Neural cell (in vitro differentiated cells): ENCODE measurements around the gene APOC1. TPM values are rescaled to one million over a fixed set of nuclear protein-coding genes. Genes with fewer than 3 reads are reported as not detected.

Source experiments
- H2AFZ ChIP-seq: fragments of 200-600, 300-800 bp; sonication (generic), shearing (Covaris generic); 2 replicates; pipeline ENCODE4 v1.6.0; 2014; ENCODE audit warnings: low read depth, mild to moderate bottlenecking, antibody characterized with exemption, low read length, moderate library complexity
- H3F3A ChIP-seq: fragments of 200-600 bp; shearing (Covaris generic); 2 replicates; pipeline ENCODE4 v1.6.1; 2016; ENCODE audit warnings: mild to moderate bottlenecking, moderate library complexity, mixed read lengths, antibody characterized with exemption, low read length; ENCODE audit not compliant: insufficient read depth, poor library complexity, severe bottlenecking
- H3K27ac ChIP-seq: fragments of 200-600, 300-800 bp; sonication (generic), shearing (Covaris generic); 2 replicates; pipeline ENCODE4 v1.5.1; 2014; ENCODE audit warnings: mild to moderate bottlenecking, low read length, moderate library complexity
- H3K27me3 ChIP-seq: fragments of 300-800, 200-600 bp; sonication (generic), shearing (Covaris generic); 2 replicates; pipeline ENCODE4 v1.6.0; 2014; ENCODE audit warnings: mild to moderate bottlenecking, low read depth, low read length, moderate library complexity; ENCODE audit not compliant: insufficient read depth
- H3K36me3 ChIP-seq: fragments of 300-800, 200-600 bp; sonication (generic), shearing (Covaris generic); 2 replicates; pipeline ENCODE4 v1.5.1; 2014; ENCODE audit warnings: mild to moderate bottlenecking, antibody characterized with exemption, low read length, moderate library complexity; ENCODE audit not compliant: insufficient read depth
- H3K4me2 ChIP-seq: fragments of 300-800, 200-600 bp; sonication (generic), shearing (Covaris generic); 2 replicates; pipeline ENCODE4 v1.6.0; 2014; ENCODE audit warnings: mild to moderate bottlenecking, low read length
- H3K4me3 ChIP-seq: fragments of 300-800, 200-600 bp; sonication (generic), shearing (Covaris generic); 2 replicates; pipeline ENCODE4 v1.5.1; 2014; ENCODE audit warnings: mild to moderate bottlenecking, low read length, moderate library complexity
- H3K79me2 ChIP-seq: fragments of 200-600 bp; shearing (Covaris generic); replicated peaks from 2 replicates; pipeline ENCODE4 v1.6.0; 2014; ENCODE audit warnings: mild to moderate bottlenecking, low read length, moderate library complexity; ENCODE audit not compliant: insufficient read depth
- H3K9ac ChIP-seq: fragments of 300-800, 200-600 bp; sonication (generic), shearing (Covaris generic); 2 replicates; pipeline ENCODE4 v1.6.1; 2016; ENCODE audit warnings: mild to moderate bottlenecking, low read length, mixed read lengths
- H3K9me2 ChIP-seq: fragments of 200-600 bp; shearing (Covaris generic); 2 replicates; pipeline ENCODE4 v1.6.1; 2016; ENCODE audit warnings: mild to moderate bottlenecking, low read length, mixed read lengths; ENCODE audit not compliant: insufficient read depth
- H3K9me3 ChIP-seq: fragments of 200-600, 300-800 bp; sonication (generic), shearing (Covaris generic); 2 replicates; pipeline ENCODE4 v1.6.1; 2016; ENCODE audit warnings: mild to moderate bottlenecking, mixed run types, low read length, moderate library complexity, mixed read lengths
- H4K20me1 ChIP-seq: fragments of 200-600 bp; shearing (Covaris generic); 2 replicates; pipeline ENCODE4 v1.6.1; 2016; ENCODE audit warnings: mild to moderate bottlenecking, mixed run types; ENCODE audit not compliant: insufficient read depth
- CTCF ChIP-seq: fragments of 450-650 bp; IDR thresholded peaks from 2 replicates; pipeline ENCODE4 v1.5.1; 2014; ENCODE audit warnings: antibody characterized with exemption, mild to moderate bottlenecking, moderate library complexity; ENCODE audit not compliant: poor library complexity, severe bottlenecking
- EP300 ChIP-seq: fragments of 450-650 bp; conservative IDR thresholded peaks from 2 replicates; pipeline ENCODE4 v1.6.1; 2014; ENCODE audit warnings: antibody characterized with exemption, mild to moderate bottlenecking, moderate library complexity; ENCODE audit not compliant: poor library complexity, severe bottlenecking
- EZH2 ChIP-seq: fragments of 200-600, 300-800 bp; shearing (Covaris generic), sonication (generic); IDR thresholded peaks from 2 replicates; pipeline ENCODE4 v1.6.1; 2014; ENCODE audit warnings: antibody characterized with exemption, low read length, borderline replicate concordance, mild to moderate bottlenecking; ENCODE audit not compliant: insufficient read depth, poor library complexity, severe bottlenecking
- MXI1 ChIP-seq: fragments of 450-650 bp; conservative IDR thresholded peaks from 2 replicates; pipeline ENCODE4 v1.6.1; 2014; ENCODE audit warnings: antibody characterized with exemption, mild to moderate bottlenecking; ENCODE audit not compliant: poor library complexity, severe bottlenecking
- POLR2AphosphoS5 ChIP-seq: IDR thresholded peaks from 2 replicates; pipeline ENCODE4 v1.6.1; 2012
- RAD21 ChIP-seq: fragments of 450-650 bp; conservative IDR thresholded peaks from 2 replicates; pipeline ENCODE4 v1.6.1; 2014; ENCODE audit warnings: antibody characterized with exemption, mild to moderate bottlenecking, moderate library complexity
- REST ChIP-seq: IDR thresholded peaks from 2 replicates; pipeline ENCODE4 v1.6.1; 2012; ENCODE audit warnings: borderline replicate concordance
- SMC3 ChIP-seq: fragments of 450-650 bp; conservative IDR thresholded peaks from 2 replicates; pipeline ENCODE4 v1.6.1; 2014; ENCODE audit warnings: antibody characterized with exemption, mild to moderate bottlenecking, moderate library complexity; ENCODE audit not compliant: poor library complexity
- TAF1 ChIP-seq: IDR thresholded peaks from 2 replicates; pipeline ENCODE4 v1.6.1; 2012; ENCODE audit warnings: low read depth
- polyA plus RNA-seq: library from polyadenylated mRNA; depleted of rRNA; stranded (reverse); fragments of >200 nt; gene quantifications from 2 replicates; pipeline ENCODE4 v1.2.3, GENCODE V29; 2014

Gene APOC1
- polyA plus RNA-seq, 1 donor from 2014 or later: not detected

GRCh38 chr19:44959691-44960090, 45.3 kb downstream of the APOC1 start:
- TF ChIP-seq REST (no peak), RAD21 (no peak), TAF1 (no peak), MXI1 (no peak), EP300 (no peak), EZH2 (no peak), SMC3 (no peak), POLR2AphosphoS5 (no peak), CTCF (no peak)
- no peaks in the 10 kb centered on the region for H4K20me1 ChIP-seq
- no peaks in the 10 kb centered on the region for H3K36me3 ChIP-seq

GRCh38 chr19:44960906-44961728, 46.7 kb downstream of the APOC1 start:
- Histone ChIP-seq H3K79me2 (peaks cover 45% of the 10 kb centered on the region), H3K9me2 (no peaks in the 10 kb centered on the region), H3K36me3 (no peaks in the 10 kb centered on the region), H2AFZ (no peak overlapping the region), H3K9me3 (no peaks in the 10 kb centered on the region), H3K4me2 (no peak overlapping the region), H3F3A (no peaks in the 10 kb centered on the region), H3K4me3 (no peak overlapping the region), H4K20me1 (no peaks in the 10 kb centered on the region), H3K9ac (no peak overlapping the region), H3K27me3 (no peaks in the 10 kb centered on the region), H3K27ac (no peak overlapping the region)
- TF ChIP-seq EP300 (no peak), SMC3 (no peak), TAF1 (no peak), EZH2 (no peak), MXI1 (no peak), POLR2AphosphoS5 (no peak), CTCF (no peak), RAD21 (no peak), REST (no peak)

More at GRCh38 chr19:44959691-44960090, 45.3 kb downstream of the APOC1 start:
- no peak overlapping the region for H2AFZ ChIP-seq
- H3F3A ChIP-seq: no peaks in the 10 kb centered on the region
- H3K9ac ChIP-seq: no peak overlapping the region
- H3K4me2 ChIP-seq: no peak overlapping the region
- H3K27ac ChIP-seq: no peak overlapping the region
- H3K27me3 ChIP-seq: no peaks in the 10 kb centered on the region
- peaks cover 53% of the 10 kb centered on the region for H3K79me2 ChIP-seq
- no peak overlapping the region for H3K4me3 ChIP-seq
- H3K9me3 ChIP-seq: no peaks in the 10 kb centered on the region
- H3K9me2 ChIP-seq: no peaks in the 10 kb centered on the region
